IPS DF 6.9 (cell line): Measurements from ENCODE around the gene CAPN5.

ENCODE experiments used
- DNase-seq: peaks from one replicate; pipeline ENCODE4 v3.0.0-alpha.2; 2013; ENCODE audit warnings: low read depth, low spot score
- H3K27ac ChIP-seq: one replicate; pipeline ENCODE4 v1.5.1; 2013; ENCODE audit warnings: low read length, control low read depth
- H3K27me3 ChIP-seq: 2 replicates; pipeline ENCODE4 v1.6.1; 2013; ENCODE audit warnings: mild to moderate bottlenecking, low read length; ENCODE audit not compliant: control insufficient read depth, insufficient read depth
- H3K36me3 ChIP-seq: 2 replicates; pipeline ENCODE4 v1.6.1; 2013; ENCODE audit warnings: low read length; ENCODE audit not compliant: control insufficient read depth, insufficient read depth
- H3K4me1 ChIP-seq: 2 replicates; pipeline ENCODE4 v1.6.1; 2013; ENCODE audit warnings: low read length; ENCODE audit not compliant: control insufficient read depth, insufficient read depth
- H3K4me3 ChIP-seq: 2 replicates; pipeline ENCODE4 v1.5.1; 2013; ENCODE audit warnings: mild to moderate bottlenecking, low read length
- H3K9me3 ChIP-seq: 2 replicates; pipeline ENCODE4 v1.6.1; 2013; ENCODE audit warnings: low read length, inconsistent platforms; ENCODE audit not compliant: control insufficient read depth, insufficient read depth
- WGBS: extraction: QIAGEN DNeasy Blood & Tissue Kit; methylation state at CpG from one replicate; pipeline ENCODE4 v1.1.7; 2013; ENCODE audit warnings: mixed read lengths, missing lambda C conversion rate; ENCODE audit not compliant: insufficient read length, insufficient coverage; 5-methylcytosine and 5-hydroxymethylcytosine counted together

CAPN5 gene

GRCh38 chr11:77142091-77142975, 75.6 kb downstream of the CAPN5 start:
- WGBS: no CpG with 5 or more reads among the region's 11 CpGs
- no peak overlapping the region for H3K27ac ChIP-seq
- no peak for DNase-seq
- H3K27me3 ChIP-seq: no peaks in the 10 kb centered on the region
- H3K36me3 ChIP-seq: no peaks in the 10 kb centered on the region
- peaks cover 2% of the 10 kb centered on the region; the same call in 1 of the 2 replicates for H3K4me1 ChIP-seq
- H3K4me3 ChIP-seq: no peak overlapping the region
- H3K9me3 ChIP-seq: no peaks in the 10 kb centered on the region

GRCh38 chr11:77143405-77144020, 76.7 kb downstream of the CAPN5 start:
- no peaks in the 10 kb centered on the region for H3K9me3 ChIP-seq
- no CpG with 5 or more reads among the region's 8 CpGs for WGBS
- H3K36me3 ChIP-seq: no peaks in the 10 kb centered on the region
- peaks cover 3% of the 10 kb centered on the region for H3K4me1 ChIP-seq
- no peak overlapping the region for H3K27ac ChIP-seq
- no peak for DNase-seq
- H3K4me3 ChIP-seq: no peak overlapping the region
- H3K27me3 ChIP-seq: no peaks in the 10 kb centered on the region

GRCh38 chr11:77144196-77144856, 77.6 kb downstream of the CAPN5 start:
- Histone ChIP-seq H3K27me3 (no peaks in the 10 kb centered on the region), H3K36me3 (no peaks in the 10 kb centered on the region), H3K27ac (no peak overlapping the region), H3K4me3 (no peak overlapping the region), H3K9me3 (no peaks in the 10 kb centered on the region), H3K4me1 (peaks cover 5% of the 10 kb centered on the region)
- no peak for DNase-seq
- no CpG with 5 or more reads among the region's 9 CpGs for WGBS

GRCh38 chr11:77144857-77145428, 78.2 kb downstream of the CAPN5 start:
- no peaks in the 10 kb centered on the region for H3K9me3 ChIP-seq
- no peak for DNase-seq
- no peaks in the 10 kb centered on the region for H3K36me3 ChIP-seq
- H3K27me3 ChIP-seq: no peaks in the 10 kb centered on the region
- H3K4me3 ChIP-seq: no peak overlapping the region
- H3K27ac ChIP-seq: no peak overlapping the region
- no CpG with 5 or more reads among the region's 7 CpGs for WGBS
- H3K4me1 ChIP-seq: peaks cover 5% of the 10 kb centered on the region

GRCh38 chr11:77146261-77147035, 79.7 kb downstream of the CAPN5 start:
- Histone ChIP-seq H3K36me3 (no peaks in the 10 kb centered on the region), H3K4me3 (no peak overlapping the region), H3K4me1 (peaks cover 3% of the 10 kb centered on the region; the same call in 1 of the 2 replicates), H3K27ac (no peak overlapping the region), H3K9me3 (no peaks in the 10 kb centered on the region), H3K27me3 (no peaks in the 10 kb centered on the region)
- WGBS: no CpG with 5 or more reads among the region's 10 CpGs
- no peak for DNase-seq

GRCh38 chr11:77147036-77147315, 80.2 kb downstream of the CAPN5 start:
- Histone ChIP-seq H3K27ac (no peak overlapping the region), H3K27me3 (no peaks in the 10 kb centered on the region), H3K36me3 (no peaks in the 10 kb centered on the region), H3K4me3 (no peak overlapping the region), H3K9me3 (no peaks in the 10 kb centered on the region), H3K4me1 (peaks cover 3% of the 10 kb centered on the region; the same call in 1 of the 2 replicates)
- no peak for DNase-seq
- no CpG with 5 or more reads among the region's 1 CpG for WGBS

GRCh38 chr11:77147668-77148321, 81.0 kb downstream of the CAPN5 start:
- Histone ChIP-seq H3K36me3 (no peaks in the 10 kb centered on the region), H3K27me3 (no peaks in the 10 kb centered on the region), H3K4me3 (peak overlapping the region; percentile 61; the same call in 1 of the 2 replicates), H3K4me1 (peaks cover 3% of the 10 kb centered on the region; the same call in 1 of the 2 replicates), H3K27ac (no peak overlapping the region), H3K9me3 (no peaks in the 10 kb centered on the region)
- WGBS: no CpG with 5 or more reads among the region's 47 CpGs
- no peak for DNase-seq

- no peak overlapping the region for H3K27ac ChIP-seq
- H3K4me3 ChIP-seq: no peak overlapping the region
- no peak for DNase-seq
- H3K9me3 ChIP-seq: no peaks in the 10 kb centered on the region
- WGBS: no CpG with 5 or more reads among the region's 8 CpGs
- peaks cover 3% of the 10 kb centered on the region; the same call in 1 of the 2 replicates for H3K4me1 ChIP-seq
- H3K27me3 ChIP-seq: no peaks in the 10 kb centered on the region
- no peaks in the 10 kb centered on the region for H3K36me3 ChIP-seq
These were observed 82.4 kb downstream of the CAPN5 start for GRCh38 chr11:77148963-77149715.

GRCh38 chr11:77149716-77150392, 83.1 kb downstream of the CAPN5 start:
- H3K4me3 ChIP-seq: no peak overlapping the region
- H3K4me1 ChIP-seq: peaks cover 3% of the 10 kb centered on the region; the same call in 1 of the 2 replicates
- DNase-seq: no peak
- no CpG with 5 or more reads among the region's 12 CpGs for WGBS
- H3K27me3 ChIP-seq: no peaks in the 10 kb centered on the region
- no peak overlapping the region for H3K27ac ChIP-seq
- no peaks in the 10 kb centered on the region for H3K36me3 ChIP-seq
- no peaks in the 10 kb centered on the region for H3K9me3 ChIP-seq
